PC-9 (cell line): ENCODE data around the gene SORBS2. TPM values are rescaled to one million over a fixed set of nuclear protein-coding genes. Genes with fewer than 3 reads are reported as not detected.

ENCODE experiments used
- BruUV-seq: library from RNA; stranded (reverse); fragments of 400-500 nt; replicated peaks from 2 replicates; lab custom pipeline; 2021; lab: Mats Ljungman, UMichigan
- CTCF ChIA-PET: fragments of 300-600 bp; sonication (Branson Sonifier 250); formaldehyde crosslinking; loops from one replicate; lab custom pipeline; 2022; ENCODE audit warnings: antibody characterized with exemption; lab: Charles Lee
- POLR2A ChIA-PET: fragments of 300-600 bp; sonication (Branson Sonifier 250); formaldehyde crosslinking; loops from one replicate; lab custom pipeline; 2022; ENCODE audit warnings: antibody characterized with exemption; ENCODE audit not compliant: unreplicated experiment; lab: Charles Lee
- DNase-seq, 2 experiments: peaks; one replicate each; pipeline versions ENCODE4 v3.0.0 to v3.0.0-alpha.2; 2015 to 2022; ENCODE audit warnings: mixed read lengths in 1 of 2
- H2AFZ ChIP-seq: fragments of 200-600 bp; sonication (generic); 2 replicates; pipeline ENCODE4 v1.8.1; 2017; ENCODE audit warnings: antibody characterized with exemption
- H3F3A ChIP-seq: fragments of 200-600 bp; sonication (generic); 2 replicates; pipeline ENCODE4 v1.8.1; 2017; ENCODE audit warnings: antibody characterized with exemption, mild to moderate bottlenecking, low read depth; ENCODE audit not compliant: insufficient read depth
- H3K27ac ChIP-seq: fragments of 200-600 bp; sonication (generic); 2 replicates; pipeline ENCODE4 v1.6.1; 2016; ENCODE audit warnings: mixed run types
- H3K27me3 ChIP-seq: fragments of 200-600 bp; sonication (generic); 2 replicates; pipeline ENCODE4 v1.6.1; 2016; ENCODE audit warnings: low read depth, mixed run types; ENCODE audit not compliant: insufficient read depth
- H3K36me3 ChIP-seq: fragments of 200-600 bp; sonication (generic); 2 replicates; pipeline ENCODE4 v1.6.1; 2016; ENCODE audit warnings: low read depth, mixed run types
- H3K4me1 ChIP-seq: fragments of 200-600 bp; sonication (generic); replicated peaks from 2 replicates; pipeline ENCODE4 v1.6.1; 2016; ENCODE audit warnings: mixed run types; ENCODE audit not compliant: insufficient read depth
- H3K4me2 ChIP-seq: fragments of 200-600 bp; sonication (generic); 2 replicates; pipeline ENCODE4 v1.6.1; 2017; ENCODE audit warnings: mixed run types
- H3K4me3 ChIP-seq: fragments of 200-600 bp; sonication (generic); 2 replicates; pipeline ENCODE4 v1.6.1; 2016; ENCODE audit warnings: mixed run types
- H3K79me2 ChIP-seq: fragments of 200-600 bp; sonication (generic); 2 replicates; pipeline ENCODE4 v1.6.1; 2017; ENCODE audit warnings: low read depth, mixed run types
- H3K9me2 ChIP-seq: fragments of 200-600 bp; sonication (generic); 2 replicates; pipeline ENCODE4 v1.8.1; 2017; ENCODE audit warnings: mild to moderate bottlenecking; ENCODE audit not compliant: insufficient read depth
- H3K9me3 ChIP-seq: fragments of 200-600 bp; sonication (generic); 2 replicates; pipeline ENCODE4 v1.8.1; 2016; ENCODE audit warnings: low read depth; ENCODE audit not compliant: insufficient read depth
- H4K20me1 ChIP-seq: fragments of 200-600 bp; sonication (generic); 2 replicates; pipeline ENCODE4 v1.8.1; 2017; ENCODE audit not compliant: insufficient read depth
- EZH2 ChIP-seq: fragments of 200-600 bp; sonication (generic); IDR thresholded peaks from 2 replicates; pipeline ENCODE4 v1.8.0; 2017; ENCODE audit warnings: antibody characterized with exemption, low read depth
- intact Hi-C: fragments of 100-400 bp; cut with micrococcal nuclease; formaldehyde crosslinking; loops from one replicate; pipeline ENCODE4 v1.10.0; 2022; ENCODE audit not compliant: unreplicated experiment
- total RNA-seq: library from RNA; stranded (reverse); gene quantifications from 2 replicates; pipeline ENCODE4 v1.2.3, GENCODE V29; 2021
- TF ChIP-seq, protein P1 (sequence below): fragments of 200-600 bp; sonication (generic); conservative IDR thresholded peaks from 2 replicates; pipeline ENCODE4 v1.6.1; 2017; ENCODE audit warnings: mixed run types, antibody characterized with exemption, mild to moderate bottlenecking, moderate library complexity

Gene SORBS2
- total RNA-seq, 1 experiment from 2014 or later, result 16.4 TPM

DNA sequence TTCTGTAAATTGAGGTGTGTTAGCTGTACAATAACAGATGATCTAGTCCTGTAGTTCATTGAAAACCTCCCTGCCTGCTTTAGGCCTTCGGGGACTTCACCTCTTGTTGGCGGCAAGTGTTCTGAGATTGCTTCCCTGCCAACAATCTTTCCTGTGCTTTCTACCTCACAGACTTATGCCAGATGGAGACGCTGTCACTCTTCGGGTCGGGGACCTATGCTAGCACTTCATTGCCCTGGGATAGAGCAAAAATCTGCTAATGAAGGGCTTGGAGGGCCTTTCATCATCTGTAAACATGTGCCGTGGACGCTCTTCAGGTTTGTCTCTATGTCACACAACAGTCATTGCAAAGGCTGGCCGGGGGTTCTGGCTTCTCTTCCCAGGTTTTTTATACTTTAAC lies 272.0 kb downstream of the SORBS2 start:
- Histone ChIP-seq H3K4me3 (no peak overlapping the region), H4K20me1 (no peaks in the 10 kb centered on the region), H3K9me2 (no peaks in the 10 kb centered on the region), H3K27ac (no peak overlapping the region), H3K79me2 (no peaks in the 10 kb centered on the region), H2AFZ (no peak overlapping the region), H3K27me3 (no peaks in the 10 kb centered on the region), H3K36me3 (no peaks in the 10 kb centered on the region), H3K9me3 (no peaks in the 10 kb centered on the region), H3K4me1 (no peaks in the 10 kb centered on the region), H3F3A (no peaks in the 10 kb centered on the region), H3K4me2 (no peak overlapping the region)
- intact Hi-C loops, result no loop called here
- no TSS peak for BruUV-seq
- DNase-seq, result no peak
- TF ChIP-seq EZH2, result no peak
- TF ChIP-seq, protein P1, sequence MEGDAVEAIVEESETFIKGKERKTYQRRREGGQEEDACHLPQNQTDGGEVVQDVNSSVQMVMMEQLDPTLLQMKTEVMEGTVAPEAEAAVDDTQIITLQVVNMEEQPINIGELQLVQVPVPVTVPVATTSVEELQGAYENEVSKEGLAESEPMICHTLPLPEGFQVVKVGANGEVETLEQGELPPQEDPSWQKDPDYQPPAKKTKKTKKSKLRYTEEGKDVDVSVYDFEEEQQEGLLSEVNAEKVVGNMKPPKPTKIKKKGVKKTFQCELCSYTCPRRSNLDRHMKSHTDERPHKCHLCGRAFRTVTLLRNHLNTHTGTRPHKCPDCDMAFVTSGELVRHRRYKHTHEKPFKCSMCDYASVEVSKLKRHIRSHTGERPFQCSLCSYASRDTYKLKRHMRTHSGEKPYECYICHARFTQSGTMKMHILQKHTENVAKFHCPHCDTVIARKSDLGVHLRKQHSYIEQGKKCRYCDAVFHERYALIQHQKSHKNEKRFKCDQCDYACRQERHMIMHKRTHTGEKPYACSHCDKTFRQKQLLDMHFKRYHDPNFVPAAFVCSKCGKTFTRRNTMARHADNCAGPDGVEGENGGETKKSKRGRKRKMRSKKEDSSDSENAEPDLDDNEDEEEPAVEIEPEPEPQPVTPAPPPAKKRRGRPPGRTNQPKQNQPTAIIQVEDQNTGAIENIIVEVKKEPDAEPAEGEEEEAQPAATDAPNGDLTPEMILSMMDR, result no peak
- CTCF ChIA-PET, result no interaction called here
- POLR2A ChIA-PET, result no interaction called here

DNA sequence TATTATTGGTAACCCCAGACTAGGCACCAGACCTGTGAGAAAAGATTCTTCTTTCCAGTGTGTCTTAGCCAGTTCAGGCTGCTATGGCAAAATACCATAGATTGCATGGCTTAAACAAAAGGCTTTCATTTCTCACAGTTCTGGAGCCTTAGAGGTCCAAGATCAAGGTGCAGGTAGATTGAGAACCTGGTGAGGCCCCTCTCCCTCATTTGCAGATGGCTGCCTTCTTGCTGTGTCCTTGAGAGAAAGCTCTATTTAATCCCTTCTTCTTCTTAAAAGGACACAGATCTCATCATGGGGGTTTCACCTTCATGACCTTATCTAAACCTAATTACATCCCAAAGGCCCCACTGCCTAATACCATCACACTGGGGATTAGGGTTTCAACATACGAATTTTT lies 273.2 kb downstream of the SORBS2 start:
- intact Hi-C loops, result no loop called here
- Histone ChIP-seq H3K4me1 (no peaks in the 10 kb centered on the region), H3F3A (no peaks in the 10 kb centered on the region; the same call in 1 of the 2 replicates), H3K4me3 (no peak overlapping the region), H3K27ac (no peak overlapping the region), H4K20me1 (no peaks in the 10 kb centered on the region), H3K27me3 (no peaks in the 10 kb centered on the region), H3K79me2 (no peaks in the 10 kb centered on the region), H2AFZ (no peak overlapping the region), H3K4me2 (no peak overlapping the region), H3K9me3 (no peaks in the 10 kb centered on the region), H3K36me3 (no peaks in the 10 kb centered on the region), H3K9me2 (no peaks in the 10 kb centered on the region)
- DNase-seq, result no peak
- BruUV-seq, result no TSS peak
- ChIA-PET POLR2A (no interaction called here), CTCF (no interaction called here)
- TF ChIP-seq, protein P1, result no peak
- TF ChIP-seq EZH2, result no peak

DNA sequence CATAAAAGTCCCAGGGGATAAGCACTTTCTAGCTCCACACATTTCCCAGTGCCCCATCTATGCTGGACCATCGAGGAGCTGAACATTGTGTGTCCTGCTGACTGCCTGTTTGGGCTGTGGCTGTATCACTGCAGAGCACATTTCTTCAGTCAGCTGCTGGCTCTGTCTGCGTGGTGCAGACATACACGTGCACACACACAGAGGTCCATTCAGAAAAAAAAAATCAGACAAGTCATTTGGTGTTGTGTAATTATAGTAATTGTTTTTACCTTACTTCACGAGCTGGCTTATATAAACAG lies 275.6 kb downstream of the SORBS2 start:
- intact Hi-C loops, result no loop called here
- no TSS peak for BruUV-seq
- H3K4me3 ChIP-seq, result no peak overlapping the region
- no peaks in the 10 kb centered on the region for H3K36me3 ChIP-seq
- H3K79me2 ChIP-seq, result no peaks in the 10 kb centered on the region
- DNase-seq, result no peak
- H3K9me3 ChIP-seq, result no peaks in the 10 kb centered on the region
- H3K4me1 ChIP-seq, result no peaks in the 10 kb centered on the region
- H3K4me2 ChIP-seq, result peak overlapping the region; percentile 84; the same call in 1 of the 2 replicates
- no peaks in the 10 kb centered on the region for H4K20me1 ChIP-seq
- TF ChIP-seq, protein P1, result no peak
- no peak for TF ChIP-seq EZH2
- no peaks in the 10 kb centered on the region for H3K9me2 ChIP-seq
- no peaks in the 10 kb centered on the region; the same call in 1 of the 2 replicates for H3F3A ChIP-seq
- H3K27me3 ChIP-seq, result no peaks in the 10 kb centered on the region
- POLR2A ChIA-PET, result interaction anchor here (0.5 to 1.0 kb wide), 2 partner anchors 24 to 1150 kb away, joined by 3 read pairs; no protein-coding TSS in a partner anchor
- CTCF ChIA-PET, result no interaction called here
- no peak overlapping the region for H2AFZ ChIP-seq
- no peak overlapping the region for H3K27ac ChIP-seq
